GM23338 (cell line): ENCODE measurements around the gene SMIM5.

ENCODE experiments used
- EZH2 ChIP-seq: fragments of 200-600 bp; sonication (generic); IDR thresholded peaks from one replicate; pipeline ENCODE4 v1.8.0; 2017; ENCODE audit warnings: antibody characterized with exemption, mild to moderate bottlenecking, low read depth; ENCODE audit not compliant: unreplicated experiment
- EZH2phosphoT487 ChIP-seq: fragments of 200-600 bp; sonication (generic); IDR thresholded peaks from one replicate; pipeline ENCODE4 v1.8.1; 2018; ENCODE audit warnings: antibody characterized with exemption; ENCODE audit not compliant: unreplicated experiment
- JUNB ChIP-seq: IDR thresholded peaks from one replicate; pipeline ENCODE4 v1.6.1; 2016; ENCODE audit warnings: antibody characterized with exemption; ENCODE audit not compliant: unreplicated experiment
- POLR2AphosphoS5 ChIP-seq: IDR thresholded peaks from 2 replicates; pipeline ENCODE4 v1.6.1; 2016; ENCODE audit warnings: antibody characterized with exemption, low read depth
- REST ChIP-seq: IDR thresholded peaks from one replicate; pipeline ENCODE4 v1.6.1; 2018; ENCODE audit warnings: antibody characterized with exemption; ENCODE audit not compliant: unreplicated experiment
- STAT1 ChIP-seq: IDR thresholded peaks from one replicate; pipeline ENCODE4 v1.6.1; 2016; ENCODE audit warnings: antibody characterized with exemption; ENCODE audit not compliant: unreplicated experiment
- ZNF114 ChIP-seq: fragments of 250-450 bp; sonication (Bioruptor Pico); IDR thresholded peaks from 2 replicates; pipeline ENCODE4 v1.5.0; 2020; ENCODE audit warnings: mild to moderate bottlenecking, moderate library complexity
- ZNF331 ChIP-seq: fragments of 250-450 bp; sonication (Bioruptor Pico); IDR thresholded peaks from 2 replicates; pipeline ENCODE4 v1.5.0; 2020; ENCODE audit warnings: low read depth, mild to moderate bottlenecking, moderate library complexity
- TF ChIP-seq, protein P1 (sequence below), 2 experiments: fragments of 200-600 bp in 1 of 2; sonication (generic) in 1 of 2; conservative IDR thresholded peaks; 2 replicates each; pipeline versions ENCODE4 v1.5.1 to v1.6.1; 2016 to 2017; ENCODE audit warnings: antibody characterized with exemption in 2 of 2, low read depth in 2 of 2, mild to moderate bottlenecking in 2 of 2, moderate library complexity in 1 of 2

DNA sequence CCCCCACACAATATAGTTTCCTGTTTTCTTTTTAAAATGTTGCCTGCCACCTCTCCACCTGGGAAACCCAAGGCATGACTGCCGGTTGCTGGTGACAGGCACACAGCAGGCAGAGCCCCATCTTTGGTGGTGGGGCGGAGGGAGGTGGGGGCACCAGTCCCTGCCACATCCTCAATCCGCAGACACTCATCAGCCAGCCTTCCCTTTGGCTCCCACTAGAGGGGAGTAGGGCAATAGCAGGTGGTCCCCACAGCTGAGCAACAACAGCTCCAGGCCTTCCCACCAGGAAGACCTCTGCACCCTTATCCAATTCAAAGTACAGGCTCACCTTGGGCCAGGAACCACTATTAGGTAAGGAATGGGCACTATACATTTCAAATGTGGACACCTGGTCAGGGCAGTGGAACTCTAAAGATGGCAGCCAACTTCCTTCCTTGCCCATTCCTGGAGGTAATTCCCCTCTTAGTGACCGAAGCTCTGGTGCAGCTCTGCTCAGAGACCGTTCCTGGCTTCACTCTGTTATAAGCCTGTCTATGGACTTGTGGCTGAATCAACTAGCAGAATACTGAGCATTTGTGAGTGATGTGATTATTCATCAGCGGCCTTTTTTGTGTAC, 19.8 kb downstream of the SMIM5 start:
- TF ChIP-seq POLR2AphosphoS5 = no peak
- TF ChIP-seq, protein P1, sequence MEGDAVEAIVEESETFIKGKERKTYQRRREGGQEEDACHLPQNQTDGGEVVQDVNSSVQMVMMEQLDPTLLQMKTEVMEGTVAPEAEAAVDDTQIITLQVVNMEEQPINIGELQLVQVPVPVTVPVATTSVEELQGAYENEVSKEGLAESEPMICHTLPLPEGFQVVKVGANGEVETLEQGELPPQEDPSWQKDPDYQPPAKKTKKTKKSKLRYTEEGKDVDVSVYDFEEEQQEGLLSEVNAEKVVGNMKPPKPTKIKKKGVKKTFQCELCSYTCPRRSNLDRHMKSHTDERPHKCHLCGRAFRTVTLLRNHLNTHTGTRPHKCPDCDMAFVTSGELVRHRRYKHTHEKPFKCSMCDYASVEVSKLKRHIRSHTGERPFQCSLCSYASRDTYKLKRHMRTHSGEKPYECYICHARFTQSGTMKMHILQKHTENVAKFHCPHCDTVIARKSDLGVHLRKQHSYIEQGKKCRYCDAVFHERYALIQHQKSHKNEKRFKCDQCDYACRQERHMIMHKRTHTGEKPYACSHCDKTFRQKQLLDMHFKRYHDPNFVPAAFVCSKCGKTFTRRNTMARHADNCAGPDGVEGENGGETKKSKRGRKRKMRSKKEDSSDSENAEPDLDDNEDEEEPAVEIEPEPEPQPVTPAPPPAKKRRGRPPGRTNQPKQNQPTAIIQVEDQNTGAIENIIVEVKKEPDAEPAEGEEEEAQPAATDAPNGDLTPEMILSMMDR (conservative IDR thresholded peaks at IDR 0.05; ENCODE audit: low read depth in 2 of 2) = peak; percentile 82 to 90
- TF ChIP-seq EZH2 = no peak
- TF ChIP-seq REST = no peak
- TF ChIP-seq JUNB = no peak
- no peak for TF ChIP-seq ZNF331 (CRISPR knock-in tag)
- TF ChIP-seq STAT1 = no peak
- no peak for TF ChIP-seq EZH2phosphoT487
- no peak for TF ChIP-seq ZNF114 (CRISPR knock-in tag)
